WTC11 (cell line): ENCODE measurements around the gene OBSCN. TPM values are rescaled to one million over a fixed set of nuclear protein-coding genes. Genes with fewer than 3 reads are reported as not detected.

Source experiments
- ATAC-seq: fragments of 200-7000 bp; cut with Tn5 transposase; 2 replicates; pipeline ENCODE4 v1.10.0; 2021; ENCODE audit warnings: mild to moderate bottlenecking, moderate library complexity
- CTCF ChIA-PET: fragments of 300-600 bp; sonication (Branson Sonifier 250); formaldehyde crosslinking; loops from one replicate; lab custom pipeline; 2021; ENCODE audit warnings: antibody characterized with exemption; lab: Charles Lee
- POLR2A ChIA-PET: fragments of 350-600 bp; sonication (Branson Sonifier 250); formaldehyde crosslinking; loops from one replicate; lab custom pipeline; 2021; ENCODE audit warnings: antibody characterized with exemption; lab: Charles Lee
- DNase-seq: peaks from one replicate; pipeline ENCODE4 v3.0.0; 2021; ENCODE audit warnings: low spot score
- H3K27ac Mint-ChIP-seq: 2 replicates; pipeline ENCODE4 v1.8.0; 2021; ENCODE audit warnings: mixed read lengths
- H3K27me3 Mint-ChIP-seq: 2 replicates; pipeline ENCODE4 v1.8.0; 2021; ENCODE audit warnings: low read depth, mild to moderate bottlenecking, moderate library complexity, mixed read lengths
- H3K36me3 Mint-ChIP-seq: 2 replicates; pipeline ENCODE4 v1.8.0; 2021; ENCODE audit warnings: mixed read lengths
- H3K4me1 Mint-ChIP-seq: 2 replicates; pipeline ENCODE4 v1.8.0; 2022; ENCODE audit warnings: mixed read lengths
- H3K4me3 Mint-ChIP-seq: 2 replicates; pipeline ENCODE4 v1.8.0; 2021; ENCODE audit warnings: mild to moderate bottlenecking, moderate library complexity, mixed read lengths
- H3K9me3 Mint-ChIP-seq: 2 replicates; pipeline ENCODE4 v1.8.0; 2021; ENCODE audit warnings: mixed read lengths
- AFF4 ChIP-seq: sonication (generic); formaldehyde crosslinking; IDR thresholded peaks from 2 replicates; pipeline ENCODE4 v1.8.1; 2023; ENCODE audit warnings: mild to moderate bottlenecking, missing genetic modification reagents, borderline replicate concordance
- CBFB ChIP-seq: sonication (generic); formaldehyde crosslinking; IDR thresholded peaks from 2 replicates; pipeline ENCODE4 v1.8.1; 2022; ENCODE audit warnings: mild to moderate bottlenecking, low read depth, missing genetic modification reagents
- CTCF ChIP-seq: fragments of 200-600 bp; IDR thresholded peaks from 2 replicates; pipeline ENCODE4 v1.8.0; 2022; ENCODE audit warnings: antibody characterized with exemption
- E2F1 ChIP-seq: sonication (generic); formaldehyde crosslinking; IDR thresholded peaks from 2 replicates; pipeline ENCODE4 v1.8.0; 2022; ENCODE audit warnings: mild to moderate bottlenecking, missing genetic modification reagents
- E2F4 ChIP-seq: sonication (generic); formaldehyde crosslinking; IDR thresholded peaks from 2 replicates; pipeline ENCODE4 v1.8.1; 2022; ENCODE audit warnings: low read depth, mild to moderate bottlenecking, moderate library complexity, missing genetic modification reagents, borderline replicate concordance
- ESRRA ChIP-seq: sonication (generic); formaldehyde crosslinking; IDR thresholded peaks from 2 replicates; pipeline ENCODE4 v1.8.1; 2022; ENCODE audit warnings: mild to moderate bottlenecking, missing genetic modification reagents, borderline replicate concordance
- FOXP4 ChIP-seq: sonication (generic); formaldehyde crosslinking; IDR thresholded peaks from 2 replicates; pipeline ENCODE4 v1.8.0; 2022; ENCODE audit warnings: mild to moderate bottlenecking, missing genetic modification reagents
- HMGA2 ChIP-seq: fragments of 250-450 bp; sonication (Bioruptor Pico); IDR thresholded peaks from 2 replicates; pipeline ENCODE4 v1.4.0; 2021; ENCODE audit warnings: mild to moderate bottlenecking, moderate library complexity
- MAX ChIP-seq: sonication (generic); formaldehyde crosslinking; IDR thresholded peaks from 2 replicates; pipeline ENCODE4 v1.8.0; 2022; ENCODE audit warnings: mild to moderate bottlenecking, missing genetic modification reagents
- MXD4 ChIP-seq: fragments of 250-450 bp; sonication (Bioruptor Pico); IDR thresholded peaks from 2 replicates; pipeline ENCODE4 v1.8.0; 2021; ENCODE audit warnings: mild to moderate bottlenecking, moderate library complexity, borderline replicate concordance
- PRDM15 ChIP-seq: sonication (generic); formaldehyde crosslinking; IDR thresholded peaks from 2 replicates; pipeline ENCODE4 v1.8.0; 2022; ENCODE audit warnings: missing genetic modification reagents
- TP53 ChIP-seq: sonication (generic); formaldehyde crosslinking; IDR thresholded peaks from 2 replicates; pipeline ENCODE4 v1.8.1; 2023; ENCODE audit warnings: mild to moderate bottlenecking, missing genetic modification reagents
- ZNF423 ChIP-seq: fragments of 250-450 bp; sonication (Bioruptor Pico); IDR thresholded peaks from 2 replicates; pipeline ENCODE4 v2.1.2; 2022; ENCODE audit warnings: mild to moderate bottlenecking, moderate library complexity
- total RNA-seq: library from RNA; stranded (reverse); gene quantifications from 3 replicates; pipeline ENCODE4 v1.2.3, GENCODE V29; 2021

Gene OBSCN
- total RNA-seq, 1 experiment from 2014 or later, result 38.8 TPM

- H3K4me3 Mint-ChIP-seq, result no peak overlapping the region
- DNase-seq, result no peak
- peaks cover 21% of the 10 kb centered on the region for H3K36me3 Mint-ChIP-seq
- H3K27ac Mint-ChIP-seq, result no peak overlapping the region
- H3K27me3 Mint-ChIP-seq, result no peaks in the 10 kb centered on the region
- CTCF ChIA-PET, result interaction anchor here (0.8 to 2.2 kb wide), 5 partner anchors 26 to 343 kb away, joined by 3 to 12 read pairs (median 6); no protein-coding TSS in a partner anchor
- H3K9me3 Mint-ChIP-seq, result peaks cover 12% of the 10 kb centered on the region
- POLR2A ChIA-PET, result no interaction called here
- TF ChIP-seq AFF4, result no peak
- no peak for TF ChIP-seq MXD4 (CRISPR knock-in tag)
- no peak for TF ChIP-seq CTCF
- TF ChIP-seq CBFB (CRISPR knock-in tag), result no peak
- no peak for TF ChIP-seq HMGA2
- TF ChIP-seq PRDM15, result no peak
- TF ChIP-seq ZNF423 (CRISPR knock-in tag), result no peak
- no peak for TF ChIP-seq MAX (CRISPR knock-in tag)
- TF ChIP-seq E2F1 (CRISPR knock-in tag), result no peak
- no peak for TF ChIP-seq TP53
- no peak for TF ChIP-seq ESRRA (CRISPR knock-in tag)
- no peak for TF ChIP-seq E2F4 (CRISPR knock-in tag)
- TF ChIP-seq FOXP4 (CRISPR knock-in tag), result no peak
- ATAC-seq, result no peak
- H3K4me1 Mint-ChIP-seq, result no peaks in the 10 kb centered on the region
These were observed 134.2 kb downstream of the OBSCN start for GRCh38 chr1:228341814-228342626.
